Astrocyte of the cerebellum (primary cell): ENCODE data around the gene C6orf132.

Source experiments
- DNase-seq: peaks from one replicate; pipeline ENCODE4 v3.0.0-alpha.2; 2011; ENCODE audit warnings: low read depth
- H3K4me3 ChIP-seq: 2 replicates; pipeline ENCODE4 v1.5.1; 2011; ENCODE audit warnings: mild to moderate bottlenecking, low read depth, low read length, moderate library complexity
- CTCF ChIP-seq: IDR thresholded peaks from 2 replicates; pipeline ENCODE4 v1.5.1; 2012; ENCODE audit warnings: low read length, low read depth, moderate library complexity, mild to moderate bottlenecking; ENCODE audit errors: missing control alignments
- in situ Hi-C: cut with HindIII; loops from 2 replicates; pipeline ENCODE4 v1.10.0; 2017; ENCODE audit warnings: low sequenced_read_pairs

C6orf132 gene

GRCh38 chr6:42103753-42104094 is 38.7 kb downstream of the C6orf132 start:
- in situ Hi-C loops, result loop anchor here (5.0 kb wide), 1 partner anchor 69 kb away; the partner anchor contains the start of gene GUCA1A
- no peak overlapping the region for H3K4me3 ChIP-seq
- DNase-seq, result no peak
- no peak for TF ChIP-seq CTCF

GRCh38 chr6:42103216-42103615 is 39.2 kb downstream of the C6orf132 start:
- H3K4me3 ChIP-seq, result no peak overlapping the region
- DNase-seq, result no peak
- TF ChIP-seq CTCF, result no peak
- in situ Hi-C loops, result loop anchor here (5.0 kb wide), 1 partner anchor 69 kb away; the partner anchor contains the start of gene GUCA1A

GRCh38 chr6:42101186-42101657 is 41.2 kb downstream of the C6orf132 start:
- in situ Hi-C loops, result loop anchor here (5.0 kb wide), 1 partner anchor 71 kb away; the partner anchor contains the start of gene GUCA1A
- no peak overlapping the region for H3K4me3 ChIP-seq
- no peak for DNase-seq
- no peak for TF ChIP-seq CTCF

GRCh38 chr6:42100029-42100901 is 42.2 kb downstream of the C6orf132 start:
- no peak overlapping the region for H3K4me3 ChIP-seq
- in situ Hi-C loops, result loop anchor here (5.0 kb wide), 1 partner anchor 72 kb away; the partner anchor contains the start of gene GUCA1A
- no peak for TF ChIP-seq CTCF
- DNase-seq, result no peak

GRCh38 chr6:42099340-42100028 is 42.9 kb downstream of the C6orf132 start:
- no peak for TF ChIP-seq CTCF
- DNase-seq, result no peak
- no peak overlapping the region for H3K4me3 ChIP-seq
- in situ Hi-C loops, result loop anchor here (5.0 kb wide), 1 partner anchor 73 kb away; the partner anchor contains the start of gene GUCA1A

- no peak for TF ChIP-seq CTCF
- no peak for DNase-seq
- in situ Hi-C loops, result no loop called here
- no peak overlapping the region for H3K4me3 ChIP-seq
These were observed 46.5 kb downstream of the C6orf132 start for GRCh38 chr6:42095776-42096541.
